ENCODE measurements around the gene MEF2D.

DNA sequence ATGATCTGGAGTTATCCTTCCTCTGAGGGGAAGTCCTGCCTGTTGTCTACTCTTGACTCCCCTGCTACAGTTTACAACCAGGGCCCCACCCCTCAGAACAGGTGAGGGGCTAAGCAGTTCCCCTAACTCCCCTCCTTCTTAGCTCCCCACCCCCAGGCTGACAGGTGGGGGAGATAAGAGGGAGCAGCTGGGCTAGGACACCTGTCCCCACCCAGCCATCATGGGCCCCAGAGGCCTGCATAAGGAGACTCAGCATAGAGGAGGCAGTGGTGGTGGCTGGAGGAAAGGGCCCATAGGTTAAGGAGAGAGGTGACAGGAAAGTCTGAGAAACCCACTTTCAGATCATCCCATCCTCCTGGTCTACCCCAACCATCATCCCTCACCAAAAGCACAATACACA lies 6.8 kb downstream of the MEF2D start:
- TF ChIP-seq, protein P1, sequence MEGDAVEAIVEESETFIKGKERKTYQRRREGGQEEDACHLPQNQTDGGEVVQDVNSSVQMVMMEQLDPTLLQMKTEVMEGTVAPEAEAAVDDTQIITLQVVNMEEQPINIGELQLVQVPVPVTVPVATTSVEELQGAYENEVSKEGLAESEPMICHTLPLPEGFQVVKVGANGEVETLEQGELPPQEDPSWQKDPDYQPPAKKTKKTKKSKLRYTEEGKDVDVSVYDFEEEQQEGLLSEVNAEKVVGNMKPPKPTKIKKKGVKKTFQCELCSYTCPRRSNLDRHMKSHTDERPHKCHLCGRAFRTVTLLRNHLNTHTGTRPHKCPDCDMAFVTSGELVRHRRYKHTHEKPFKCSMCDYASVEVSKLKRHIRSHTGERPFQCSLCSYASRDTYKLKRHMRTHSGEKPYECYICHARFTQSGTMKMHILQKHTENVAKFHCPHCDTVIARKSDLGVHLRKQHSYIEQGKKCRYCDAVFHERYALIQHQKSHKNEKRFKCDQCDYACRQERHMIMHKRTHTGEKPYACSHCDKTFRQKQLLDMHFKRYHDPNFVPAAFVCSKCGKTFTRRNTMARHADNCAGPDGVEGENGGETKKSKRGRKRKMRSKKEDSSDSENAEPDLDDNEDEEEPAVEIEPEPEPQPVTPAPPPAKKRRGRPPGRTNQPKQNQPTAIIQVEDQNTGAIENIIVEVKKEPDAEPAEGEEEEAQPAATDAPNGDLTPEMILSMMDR (IDR thresholded peaks at IDR 0.05) = no peak
- no peak for TF ChIP-seq EZH2 (IDR thresholded peaks at IDR 0.05; ENCODE audit: borderline replicate concordance, insufficient read depth, low read depth, low read length, poor library complexity, severe bottlenecking)
